Stimulated activated CD4-positive, alpha-beta T cell treated with anti-CD3 and anti-CD28 coated beads, Interleukin-12 subunit alpha, Interleukin-12 subunit beta, amount 100 ng/mL, for 48 hours (primary cell): ENCODE results near the gene SLC17A3.

Source experiments
- DNase-seq, 3 donors: peaks; one replicate each; pipeline ENCODE4 v3.0.0-alpha.2; 2020; ENCODE audit warnings: low read depth in 2 of 3, low spot score in 1 of 3

SLC17A3 gene

GRCh38 chr6:25874118-25874517, at the start of gene SLC17A3:
Gene SLC17A3, minus strand, starts transcription at chr6:25874243. Its CDS starts 5,856 bp downstream, at chr6:25868387.
- DNase-seq: no peak

- DNase-seq: no peak
Observed at GRCh38 chr6:25922301-25922700, 48.3 kb upstream of the SLC17A3 start.

GRCh38 chr6:25921525-25922203, 47.6 kb upstream of the SLC17A3 start:
- DNase-seq: no peak

- no peak for DNase-seq
Observed at GRCh38 chr6:25919657-25920056, 45.6 kb upstream of the SLC17A3 start.

GRCh38 chr6:25918083-25918683, 44.1 kb upstream of the SLC17A3 start:
- no peak for DNase-seq

- no peak for DNase-seq
Observed at GRCh38 chr6:25916789-25917490, 42.9 kb upstream of the SLC17A3 start.

- DNase-seq: no peak
Observed at GRCh38 chr6:25916330-25916729, 42.3 kb upstream of the SLC17A3 start.

- DNase-seq: no peak
Observed at GRCh38 chr6:25913741-25914140, 39.7 kb upstream of the SLC17A3 start.

GRCh38 chr6:25911351-25911750, 37.3 kb upstream of the SLC17A3 start:
- no peak for DNase-seq

GRCh38 chr6:25907475-25908014, 33.5 kb upstream of the SLC17A3 start:
- no peak for DNase-seq

- DNase-seq: no peak
Observed at GRCh38 chr6:25903467-25904099, 29.5 kb upstream of the SLC17A3 start.

GRCh38 chr6:25902071-25902470, 28.0 kb upstream of the SLC17A3 start:
- DNase-seq: no peak

GRCh38 chr6:25900843-25901242, 26.8 kb upstream of the SLC17A3 start:
- no peak for DNase-seq

- DNase-seq: no peak
Observed at GRCh38 chr6:25899580-25900408, 25.8 kb upstream of the SLC17A3 start.

GRCh38 chr6:25899123-25899522, 25.1 kb upstream of the SLC17A3 start:
- DNase-seq: no peak

GRCh38 chr6:25898289-25898977, 24.4 kb upstream of the SLC17A3 start:
- DNase-seq: no peak

GRCh38 chr6:25896252-25896651, 22.2 kb upstream of the SLC17A3 start:
- no peak for DNase-seq

GRCh38 chr6:25895771-25896170, 21.7 kb upstream of the SLC17A3 start:
- no peak for DNase-seq

GRCh38 chr6:25893778-25894177, 19.7 kb upstream of the SLC17A3 start:
- no peak for DNase-seq

GRCh38 chr6:25892877-25893276, 18.8 kb upstream of the SLC17A3 start:
- DNase-seq: no peak
